ENCODE measurements around the gene ARG2. TPM values are rescaled to one million over a fixed set of nuclear protein-coding genes. Genes with fewer than 3 reads are reported as not detected.
A peak's percentile ranks its signal among the peaks of the same experiment; 100 is the strongest.

ARG2 gene
- total and polyA plus RNA-seq, 2 donors (not counting 1 experiment from before 2014, with no cell fraction given): 1.9 to 8.4 TPM

DNA sequence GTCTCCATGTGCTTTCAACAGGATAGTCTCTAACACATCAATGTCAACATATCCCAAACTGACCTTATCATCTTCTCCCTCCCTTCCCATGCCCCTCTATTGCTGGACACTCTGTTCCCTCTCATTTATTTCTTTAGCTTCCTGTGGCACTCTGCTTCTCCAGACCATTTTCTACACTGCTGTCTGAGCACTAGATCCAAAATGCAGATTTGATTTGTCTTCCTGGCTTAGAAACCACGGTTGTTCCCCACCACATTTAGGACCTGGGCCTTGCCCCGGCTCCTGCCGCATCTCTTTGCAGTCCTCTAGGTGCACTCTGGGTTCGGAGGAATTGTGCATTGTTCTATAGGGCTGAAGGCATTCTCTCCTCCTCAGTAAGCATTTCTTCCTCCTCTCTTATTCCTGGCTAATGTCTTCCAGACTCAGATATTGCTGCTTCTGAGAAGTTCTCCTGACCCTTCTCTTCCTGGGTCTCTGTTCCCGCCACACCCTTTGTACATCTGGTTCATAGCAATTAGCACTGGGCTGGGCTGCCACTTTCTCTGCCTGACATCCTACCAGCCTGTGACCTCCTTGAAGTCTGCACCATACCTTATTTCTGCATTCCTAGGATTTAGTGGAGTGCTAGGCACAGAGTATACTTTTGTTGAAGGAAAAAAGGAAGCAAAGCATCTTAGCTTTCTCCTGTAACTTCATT, 13.9 kb downstream of the ARG2 start:
- DNase-seq (ENCODE audit: low read depth in 2 of 2): no peak

DNA sequence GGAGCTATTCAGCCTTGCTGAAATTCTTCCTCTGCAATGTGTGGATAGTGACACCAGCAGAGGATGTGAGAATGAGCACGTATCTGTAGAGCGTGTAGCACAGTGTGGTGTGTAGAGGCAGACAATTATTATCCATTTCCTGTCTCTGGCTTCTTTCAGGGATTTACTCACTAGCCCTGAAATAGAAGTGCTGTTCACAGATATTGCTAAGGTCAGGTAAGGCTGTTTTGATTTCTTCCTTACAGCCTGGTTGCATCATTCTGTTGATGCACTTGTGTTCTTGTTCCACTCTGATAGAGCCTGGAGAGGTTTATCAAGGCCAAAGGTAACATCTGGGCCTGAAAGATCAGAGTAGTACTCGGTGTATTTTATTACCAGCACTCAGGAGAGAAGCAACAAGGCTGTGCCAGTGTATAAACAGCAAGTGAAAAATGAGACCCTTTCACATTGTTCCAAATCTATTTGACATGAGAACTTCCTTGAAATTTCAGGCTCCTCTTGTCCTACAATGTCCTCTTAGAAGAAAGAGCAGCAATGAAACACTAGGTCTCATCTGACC, 16.7 kb downstream of the ARG2 start:
- DNase-seq (ENCODE audit: low read depth in 2 of 2): peak in 1 of 2 donors; percentile 27
- no peaks in the 10 kb centered on the region for H3K9me3 ChIP-seq (ENCODE audit: control insufficient read depth, insufficient read depth, low read depth, low read length)
- no peaks in the 10 kb centered on the region for H3K4me1 ChIP-seq (ENCODE audit: control insufficient read depth, extremely low read depth, insufficient read depth, low read length)
- no peak overlapping the region for H3K4me2 ChIP-seq (ENCODE audit: extremely low read depth, insufficient read depth, low read length)
- H2AFZ ChIP-seq (ENCODE audit: low read length): no peak overlapping the region
- H3K27ac ChIP-seq (ENCODE audit: insufficient read depth, low read length): no peak overlapping the region
- H3K79me2 ChIP-seq (ENCODE audit: control insufficient read depth, insufficient read depth, low read length): no peaks in the 10 kb centered on the region
- H3K36me3 ChIP-seq (ENCODE audit: control insufficient read depth, insufficient read depth, low read length): no peaks in the 10 kb centered on the region
- H4K20me1 ChIP-seq (ENCODE audit: control insufficient read depth, extremely low read depth, insufficient read depth, low read length): no peaks in the 10 kb centered on the region
- TF ChIP-seq, protein P1, sequence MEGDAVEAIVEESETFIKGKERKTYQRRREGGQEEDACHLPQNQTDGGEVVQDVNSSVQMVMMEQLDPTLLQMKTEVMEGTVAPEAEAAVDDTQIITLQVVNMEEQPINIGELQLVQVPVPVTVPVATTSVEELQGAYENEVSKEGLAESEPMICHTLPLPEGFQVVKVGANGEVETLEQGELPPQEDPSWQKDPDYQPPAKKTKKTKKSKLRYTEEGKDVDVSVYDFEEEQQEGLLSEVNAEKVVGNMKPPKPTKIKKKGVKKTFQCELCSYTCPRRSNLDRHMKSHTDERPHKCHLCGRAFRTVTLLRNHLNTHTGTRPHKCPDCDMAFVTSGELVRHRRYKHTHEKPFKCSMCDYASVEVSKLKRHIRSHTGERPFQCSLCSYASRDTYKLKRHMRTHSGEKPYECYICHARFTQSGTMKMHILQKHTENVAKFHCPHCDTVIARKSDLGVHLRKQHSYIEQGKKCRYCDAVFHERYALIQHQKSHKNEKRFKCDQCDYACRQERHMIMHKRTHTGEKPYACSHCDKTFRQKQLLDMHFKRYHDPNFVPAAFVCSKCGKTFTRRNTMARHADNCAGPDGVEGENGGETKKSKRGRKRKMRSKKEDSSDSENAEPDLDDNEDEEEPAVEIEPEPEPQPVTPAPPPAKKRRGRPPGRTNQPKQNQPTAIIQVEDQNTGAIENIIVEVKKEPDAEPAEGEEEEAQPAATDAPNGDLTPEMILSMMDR (conservative IDR thresholded peaks at IDR 0.05 in 1 of 2, IDR thresholded peaks at IDR 0.05 in 1 of 2; ENCODE audit: low read depth in 1 of 2, low read length in 2 of 2): no peak
- TF ChIP-seq EZH2 (IDR thresholded peaks at IDR 0.05; ENCODE audit: low read length, missing control alignments): no peak
- H3K9ac ChIP-seq (ENCODE audit: insufficient read depth, low read length): no peak overlapping the region
- no peaks in the 10 kb centered on the region for H3K27me3 ChIP-seq (ENCODE audit: control insufficient read depth, insufficient read depth, low read length)
- no peak overlapping the region for H3K4me3 ChIP-seq (replicated peaks in 1 of 4; ENCODE audit: control extremely low read depth in 1 of 4, insufficient read depth in 1 of 4, low read depth in 3 of 4, low read length in 4 of 4)

More for the DNA sequence above, 13.9 kb downstream of the ARG2 start:
- H3K9me3 ChIP-seq (ENCODE audit: control insufficient read depth, insufficient read depth, low read depth, low read length): no peaks in the 10 kb centered on the region
- H3K9ac ChIP-seq (ENCODE audit: insufficient read depth, low read length): no peak overlapping the region
- H3K4me3 ChIP-seq (replicated peaks in 1 of 4; ENCODE audit: control extremely low read depth in 1 of 4, insufficient read depth in 1 of 4, low read depth in 3 of 4, low read length in 4 of 4): no peak overlapping the region
- H4K20me1 ChIP-seq (ENCODE audit: control insufficient read depth, extremely low read depth, insufficient read depth, low read length): no peaks in the 10 kb centered on the region
- no peak for TF ChIP-seq EZH2 (IDR thresholded peaks at IDR 0.05; ENCODE audit: low read length, missing control alignments)
- TF ChIP-seq, protein P1 (conservative IDR thresholded peaks at IDR 0.05 in 1 of 2, IDR thresholded peaks at IDR 0.05 in 1 of 2; ENCODE audit: low read depth in 1 of 2, low read length in 2 of 2): no peak
- H3K36me3 ChIP-seq (ENCODE audit: control insufficient read depth, insufficient read depth, low read length): no peaks in the 10 kb centered on the region
- H3K4me1 ChIP-seq (ENCODE audit: control insufficient read depth, extremely low read depth, insufficient read depth, low read length): no peaks in the 10 kb centered on the region
- H3K4me2 ChIP-seq (ENCODE audit: extremely low read depth, insufficient read depth, low read length): no peak overlapping the region
- no peaks in the 10 kb centered on the region for H3K79me2 ChIP-seq (ENCODE audit: control insufficient read depth, insufficient read depth, low read length)
- no peak overlapping the region for H2AFZ ChIP-seq (ENCODE audit: low read length)
- H3K27ac ChIP-seq (ENCODE audit: insufficient read depth, low read length): no peak overlapping the region
- H3K27me3 ChIP-seq (ENCODE audit: control insufficient read depth, insufficient read depth, low read length): no peaks in the 10 kb centered on the region

DNA sequence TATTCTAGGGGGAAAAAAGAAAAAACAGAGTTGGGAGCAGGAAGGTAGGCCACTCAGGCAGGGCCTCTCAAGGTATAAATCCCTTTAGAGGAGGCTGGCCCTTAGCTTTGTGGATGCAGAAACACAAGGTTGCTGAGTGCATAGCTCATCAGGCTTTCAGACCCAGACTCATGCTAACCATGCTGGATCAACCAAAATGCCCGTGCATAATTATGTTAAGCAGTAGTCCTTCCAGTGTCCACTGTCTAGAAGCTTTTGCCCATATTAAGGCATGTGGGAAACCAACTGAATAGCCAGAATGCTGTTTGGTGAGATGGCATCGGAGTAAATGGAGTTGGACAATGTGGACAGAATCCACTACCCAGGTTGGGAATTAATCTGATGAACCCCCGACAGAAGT, 18.9 kb downstream of the ARG2 start:
- H3K27me3 ChIP-seq (ENCODE audit: control insufficient read depth, insufficient read depth, low read length): no peaks in the 10 kb centered on the region
- H3K4me1 ChIP-seq (ENCODE audit: control insufficient read depth, extremely low read depth, insufficient read depth, low read length): no peaks in the 10 kb centered on the region
- TF ChIP-seq, protein P1 (conservative IDR thresholded peaks at IDR 0.05 in 1 of 2, IDR thresholded peaks at IDR 0.05 in 1 of 2; ENCODE audit: low read depth in 1 of 2, low read length in 2 of 2): no peak
- DNase-seq (ENCODE audit: low read depth in 2 of 2): no peak
- no peak overlapping the region for H3K9ac ChIP-seq (ENCODE audit: insufficient read depth, low read length)
- H3K4me2 ChIP-seq (ENCODE audit: extremely low read depth, insufficient read depth, low read length): no peak overlapping the region
- H3K79me2 ChIP-seq (ENCODE audit: control insufficient read depth, insufficient read depth, low read length): no peaks in the 10 kb centered on the region
- H2AFZ ChIP-seq (ENCODE audit: low read length): no peak overlapping the region
- no peaks in the 10 kb centered on the region for H4K20me1 ChIP-seq (ENCODE audit: control insufficient read depth, extremely low read depth, insufficient read depth, low read length)
- no peaks in the 10 kb centered on the region for H3K9me3 ChIP-seq (ENCODE audit: control insufficient read depth, insufficient read depth, low read depth, low read length)
- no peaks in the 10 kb centered on the region for H3K36me3 ChIP-seq (ENCODE audit: control insufficient read depth, insufficient read depth, low read length)
- no peak overlapping the region for H3K4me3 ChIP-seq (replicated peaks in 1 of 4; ENCODE audit: control extremely low read depth in 1 of 4, insufficient read depth in 1 of 4, low read depth in 3 of 4, low read length in 4 of 4)
- no peak overlapping the region for H3K27ac ChIP-seq (ENCODE audit: insufficient read depth, low read length)

All from fibroblast of lung (primary cell).